ENCODE results near the gene SLIT3.

GRCh38 chr5:168696611-168697010 is 604.3 kb downstream of the SLIT3 start:
- TF ChIP-seq USF2 (IDR thresholded peaks at IDR 0.05; ENCODE audit: borderline replicate concordance, low read depth, low read length) (no peak), CTCF (IDR thresholded peaks at IDR 0.05) (no peak), EP300 (IDR thresholded peaks at IDR 0.05; ENCODE audit: borderline replicate concordance in 1 of 2, low read depth in 1 of 2, low read length in 1 of 2) (no peak), MXI1 (IDR thresholded peaks at IDR 0.05; ENCODE audit: low read depth, low read length) (no peak)

Measured in SK-N-SH (cell line).